Activated CD4-positive, alpha-beta memory T cell treated with anti-CD3 and anti-CD28 coated beads for 36 hours (primary cell): ENCODE results near the gene GJA10. TPM values are rescaled to one million over a fixed set of nuclear protein-coding genes. Genes with fewer than 3 reads are reported as not detected.
"Not testable (repeated sequence)": the region's sequence is repeated elsewhere in the genome, so short reads cannot be mapped to it uniquely, and the experiment has no call there.

Experiments used
- CTCF ChIA-PET: fragments of 350-600 bp; sonication (Branson Sonifier 250); formaldehyde crosslinking; loops from one replicate; lab custom pipeline; 2021; ENCODE audit warnings: antibody characterized with exemption, inconsistent platforms; lab: Charles Lee
- POLR2A ChIA-PET: fragments of 350-600 bp; sonication (Branson Sonifier 250); formaldehyde crosslinking; loops from one replicate; lab custom pipeline; 2021; ENCODE audit warnings: antibody characterized with exemption; lab: Charles Lee
- DNase-seq: peaks from one replicate; pipeline ENCODE4 v3.0.0-alpha.2; 2020
- H3K27ac Mint-ChIP-seq: one replicate; pipeline ENCODE4 v1.8.0; 2021; ENCODE audit warnings: mixed read lengths
- H3K27me3 Mint-ChIP-seq: one replicate; pipeline ENCODE4 v1.8.0; 2021; ENCODE audit warnings: mixed read lengths
- H3K36me3 Mint-ChIP-seq: one replicate; pipeline ENCODE4 v1.8.0; 2021; ENCODE audit warnings: mixed read lengths
- H3K4me1 Mint-ChIP-seq: one replicate; pipeline ENCODE4 v1.8.0; 2021; ENCODE audit warnings: low read depth, mixed read lengths
- H3K4me3 Mint-ChIP-seq: one replicate; pipeline ENCODE4 v1.8.0; 2021; ENCODE audit warnings: mild to moderate bottlenecking, mixed read lengths
- H3K9me3 Mint-ChIP-seq: one replicate; pipeline ENCODE4 v1.8.0; 2021; ENCODE audit warnings: mixed read lengths
- intact Hi-C: fragments of 100-400 bp; cut with micrococcal nuclease; formaldehyde crosslinking; loops from one replicate; pipeline ENCODE4 v1.15.1; 2023
- total RNA-seq, 2 experiments: library from RNA; stranded (reverse); gene quantifications; one replicate each; pipeline ENCODE4 v1.2.3, GENCODE V29; 2021

The GJA10 gene
- total RNA-seq, 2 experiments from 2014 or later: not detected

DNA sequence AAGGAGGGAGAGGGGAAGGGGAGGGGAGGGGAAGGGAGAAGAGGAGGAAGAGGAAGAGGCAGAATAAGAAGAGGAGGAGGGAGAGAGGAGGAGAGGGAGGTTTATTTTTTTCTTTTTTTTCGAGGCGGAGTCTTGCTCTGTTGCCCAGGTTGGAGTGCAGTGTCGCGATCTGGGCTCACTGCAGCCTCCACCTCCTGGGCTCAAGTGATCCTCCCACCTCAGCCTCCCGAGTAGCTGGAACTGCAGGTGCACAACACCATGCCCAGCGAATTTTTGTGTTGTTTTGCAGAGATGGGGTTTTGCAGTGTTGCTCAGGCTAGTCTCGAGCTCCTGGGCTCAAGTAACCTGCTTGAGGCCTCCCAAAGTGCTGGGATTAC lies 6.1 kb upstream of the GJA10 start:
- DNase-seq: no peak
- H3K4me3 Mint-ChIP-seq: no peak overlapping the region
- H3K27ac Mint-ChIP-seq: no peak overlapping the region
- no peaks in the 10 kb centered on the region for H3K36me3 Mint-ChIP-seq
- peaks cover 9% of the 10 kb centered on the region for H3K4me1 Mint-ChIP-seq
- intact Hi-C loops: loop anchor here (1.0 kb wide), 1 partner anchor 53 kb away; no protein-coding TSS in a partner anchor
- ChIA-PET POLR2A (interaction anchor here (0.6 kb wide), 1 partner anchor 742 kb away, joined by 3 read pairs; the partner anchor contains the start of gene PM20D2), CTCF (no interaction called here)
- no peaks in the 10 kb centered on the region for H3K9me3 Mint-ChIP-seq
- H3K27me3 Mint-ChIP-seq: peaks cover 10% of the 10 kb centered on the region

DNA sequence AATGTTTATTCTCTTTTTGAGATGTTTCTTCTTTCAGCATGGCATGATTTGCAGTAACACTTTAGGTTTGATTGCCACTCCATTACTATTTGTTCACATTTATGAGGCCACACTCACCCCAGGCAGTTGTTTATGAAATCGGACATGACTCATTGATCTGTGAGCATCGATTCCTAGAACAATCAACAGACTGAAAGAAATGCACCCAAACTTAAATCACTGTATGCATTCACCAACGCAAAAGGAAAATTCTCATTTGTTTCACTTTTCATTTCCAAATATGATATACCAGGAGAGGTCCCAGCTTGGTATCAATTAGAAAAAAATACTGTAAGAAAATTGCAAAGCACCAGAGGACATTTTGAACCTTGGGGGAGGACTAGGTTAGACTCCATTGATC lies 5.4 kb upstream of the GJA10 start:
- Mint-ChIP-seq H3K4me3 (no peak overlapping the region), H3K27ac (no peak overlapping the region), H3K9me3 (no peaks in the 10 kb centered on the region), H3K36me3 (no peaks in the 10 kb centered on the region), H3K4me1 (peaks cover 9% of the 10 kb centered on the region), H3K27me3 (peaks cover 15% of the 10 kb centered on the region)
- no peak for DNase-seq
- ChIA-PET POLR2A (no interaction called here), CTCF (no interaction called here)
- intact Hi-C loops: loop anchor here (1.0 kb wide), 1 partner anchor 54 kb away; no protein-coding TSS in a partner anchor

DNA sequence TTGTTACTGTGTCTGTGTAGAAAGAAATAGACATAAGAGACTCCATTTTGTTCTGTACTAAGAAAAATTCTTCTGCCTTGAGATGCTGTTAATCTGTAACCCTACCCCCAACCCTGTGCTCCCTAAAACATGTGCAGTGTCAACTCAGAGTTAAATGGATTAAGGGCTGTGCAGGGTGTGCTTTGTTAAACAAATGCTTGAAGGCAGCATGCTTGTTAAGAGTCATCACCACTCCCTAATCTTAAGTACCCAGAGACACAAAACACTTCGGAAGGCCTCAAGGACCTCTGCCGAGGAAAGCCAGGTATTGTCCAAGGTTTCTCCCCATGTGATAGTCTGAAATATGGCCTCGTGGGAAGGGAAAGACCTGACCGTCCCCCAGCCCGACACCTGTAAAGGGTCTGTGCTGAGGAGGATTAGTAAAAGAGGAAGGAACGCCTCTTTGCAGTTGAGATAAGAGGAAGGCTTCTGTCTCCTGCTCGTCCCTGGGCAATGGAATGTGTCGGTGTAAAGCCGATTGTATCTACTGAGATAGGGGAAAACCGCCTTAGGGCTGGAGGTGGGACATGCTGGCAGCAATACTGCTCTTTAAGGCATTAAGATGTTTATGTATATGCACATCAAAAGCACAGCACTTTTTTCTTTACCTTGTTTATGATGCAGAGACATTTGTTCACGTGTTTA lies 3.3 kb upstream of the GJA10 start:
- POLR2A ChIA-PET, H3K27ac Mint-ChIP-seq, DNase-seq, H3K4me1 Mint-ChIP-seq, H3K9me3 Mint-ChIP-seq, intact Hi-C loops, CTCF ChIA-PET, H3K36me3 Mint-ChIP-seq, H3K4me3 Mint-ChIP-seq: not testable (repeated sequence)
- H3K27me3 Mint-ChIP-seq: peaks cover 26% of the 10 kb centered on the region

DNA sequence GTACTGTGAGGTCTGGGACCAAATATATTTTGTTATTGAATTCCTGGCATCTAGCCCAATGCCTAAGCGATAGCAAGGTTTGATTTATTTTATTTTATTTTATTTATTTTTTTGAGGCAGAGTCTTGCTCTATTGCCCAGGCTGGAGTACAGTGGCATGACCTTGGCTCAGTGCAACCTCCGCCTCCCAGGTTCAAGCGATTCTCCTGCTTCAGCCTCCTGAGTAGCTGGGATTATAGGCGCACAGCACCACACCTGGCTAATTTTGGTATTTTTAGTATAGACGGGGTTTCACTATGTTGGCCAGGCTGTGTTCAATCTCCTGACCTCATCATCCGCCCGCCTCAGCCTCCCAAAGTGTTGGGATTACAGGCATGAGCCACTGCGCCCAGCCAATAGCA lies 1.7 kb upstream of the GJA10 start:
- intact Hi-C loops, H3K27ac Mint-ChIP-seq, H3K4me1 Mint-ChIP-seq, DNase-seq, CTCF ChIA-PET, H3K4me3 Mint-ChIP-seq, H3K36me3 Mint-ChIP-seq, H3K9me3 Mint-ChIP-seq, POLR2A ChIA-PET: not testable (repeated sequence)
- H3K27me3 Mint-ChIP-seq: peaks cover 30% of the 10 kb centered on the region

DNA sequence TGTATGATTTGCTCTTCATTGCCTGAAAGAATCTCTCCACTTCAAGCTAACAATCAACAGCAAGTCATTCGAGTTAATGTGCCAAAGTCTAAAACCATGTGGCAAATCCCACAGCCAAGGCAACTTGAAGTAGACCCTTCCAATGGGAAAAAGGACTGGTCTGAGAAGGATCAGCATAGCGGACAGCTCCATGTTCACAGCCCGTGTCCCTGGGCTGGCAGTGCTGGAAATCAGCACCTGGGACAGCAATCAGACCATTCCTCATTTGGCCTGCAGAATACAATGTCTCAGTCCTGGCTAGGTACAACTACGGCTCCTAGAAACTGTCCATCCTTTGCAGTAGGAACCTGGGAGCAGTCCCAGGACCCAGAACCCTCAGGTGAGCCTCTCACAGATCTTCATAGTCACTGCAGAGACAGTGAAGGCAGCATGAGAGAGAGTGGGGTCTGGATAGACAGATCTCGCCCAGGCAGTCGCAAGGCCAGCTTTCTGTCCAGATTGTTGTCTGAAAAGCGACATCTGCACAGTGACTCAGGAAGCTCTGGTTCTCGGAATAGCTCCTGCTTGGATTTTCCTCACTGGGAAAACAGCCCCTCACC lies 1.1 kb downstream of the GJA10 start:
- ChIA-PET CTCF (no interaction called here), POLR2A (no interaction called here)
- Mint-ChIP-seq H3K36me3 (no peaks in the 10 kb centered on the region), H3K4me3 (no peak overlapping the region), H3K9me3 (no peaks in the 10 kb centered on the region), H3K27ac (no peak overlapping the region), H3K4me1 (no peaks in the 10 kb centered on the region), H3K27me3 (peaks cover 30% of the 10 kb centered on the region)
- intact Hi-C loops: no loop called here
- no peak for DNase-seq

DNA sequence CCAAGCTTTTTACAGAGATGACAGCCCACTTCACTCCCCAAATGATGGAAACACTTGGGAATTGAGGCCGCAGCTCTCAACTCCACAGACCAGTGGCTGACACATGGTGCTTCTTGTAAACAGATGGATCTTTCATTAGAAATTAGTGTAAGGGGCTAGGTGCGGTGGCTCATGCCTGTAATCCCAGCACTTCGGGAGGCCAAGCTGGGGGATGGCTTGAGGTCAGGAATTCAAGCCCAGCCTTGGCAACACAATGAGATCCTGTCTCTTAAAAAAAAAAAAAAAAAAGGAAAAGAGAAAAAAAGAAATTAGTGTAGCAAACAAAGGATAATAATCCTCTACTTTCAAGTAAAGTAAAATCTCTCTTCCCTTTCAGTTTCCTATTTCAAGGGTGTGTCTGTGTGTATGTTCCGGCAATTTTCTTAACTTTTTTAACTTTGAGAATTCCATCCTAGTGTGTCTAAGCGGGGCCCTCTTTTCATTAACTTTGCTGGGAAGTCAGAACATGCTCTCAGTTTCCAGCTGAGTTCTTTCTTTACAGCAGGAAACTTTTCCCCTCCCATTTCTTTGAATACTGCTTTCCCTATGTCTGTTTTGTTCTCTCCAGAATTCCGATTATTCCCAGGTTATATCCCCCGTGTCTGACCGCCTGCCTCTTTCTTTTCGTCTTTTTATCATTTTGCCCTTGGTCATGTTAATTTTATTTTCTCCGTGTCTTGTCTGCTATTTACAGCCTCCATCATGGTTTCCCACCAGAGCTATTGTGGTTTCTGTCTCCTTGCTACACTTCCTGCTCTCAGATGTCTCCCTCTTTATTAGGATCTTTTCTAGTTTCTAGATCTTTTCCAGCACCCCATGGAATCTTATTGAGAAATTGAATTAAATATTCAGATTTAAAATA lies 16.0 kb downstream of the GJA10 start:
- H3K27ac Mint-ChIP-seq, H3K36me3 Mint-ChIP-seq, H3K4me1 Mint-ChIP-seq, H3K4me3 Mint-ChIP-seq, H3K9me3 Mint-ChIP-seq, POLR2A ChIA-PET, DNase-seq, H3K27me3 Mint-ChIP-seq, intact Hi-C loops: not testable (repeated sequence)
- CTCF ChIA-PET: interaction anchor here (1.8 kb wide), 1 partner anchor 30 kb away, joined by 4 read pairs; no protein-coding TSS in a partner anchor

DNA sequence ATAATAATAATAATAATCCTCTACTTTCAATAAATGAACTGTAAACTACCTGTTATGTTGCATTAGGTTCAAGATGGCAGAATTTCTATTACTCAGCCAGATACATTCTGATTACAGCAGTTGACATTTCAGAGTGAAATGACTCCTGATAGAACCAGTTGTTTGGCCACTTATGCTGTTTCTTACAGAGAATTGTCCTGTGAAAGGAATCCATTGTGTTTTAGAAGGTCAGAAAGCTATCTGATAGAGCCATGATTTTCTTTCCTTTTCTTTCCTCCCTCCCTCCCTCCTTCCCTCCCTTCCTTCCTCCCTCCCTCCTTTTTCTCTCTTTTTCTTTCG lies 16.6 kb downstream of the GJA10 start:
- ChIA-PET POLR2A (no interaction called here), CTCF (interaction anchor here (0.6 kb wide), 1 partner anchor 568 kb away, joined by 3 read pairs; no protein-coding TSS in a partner anchor)
- Mint-ChIP-seq H3K36me3 (no peaks in the 10 kb centered on the region), H3K4me1 (peaks cover 2% of the 10 kb centered on the region), H3K4me3 (no peak overlapping the region), H3K27me3 (no peaks in the 10 kb centered on the region), H3K27ac (no peak overlapping the region), H3K9me3 (peaks cover 5% of the 10 kb centered on the region)
- intact Hi-C loops: no loop called here
- no peak for DNase-seq

DNA sequence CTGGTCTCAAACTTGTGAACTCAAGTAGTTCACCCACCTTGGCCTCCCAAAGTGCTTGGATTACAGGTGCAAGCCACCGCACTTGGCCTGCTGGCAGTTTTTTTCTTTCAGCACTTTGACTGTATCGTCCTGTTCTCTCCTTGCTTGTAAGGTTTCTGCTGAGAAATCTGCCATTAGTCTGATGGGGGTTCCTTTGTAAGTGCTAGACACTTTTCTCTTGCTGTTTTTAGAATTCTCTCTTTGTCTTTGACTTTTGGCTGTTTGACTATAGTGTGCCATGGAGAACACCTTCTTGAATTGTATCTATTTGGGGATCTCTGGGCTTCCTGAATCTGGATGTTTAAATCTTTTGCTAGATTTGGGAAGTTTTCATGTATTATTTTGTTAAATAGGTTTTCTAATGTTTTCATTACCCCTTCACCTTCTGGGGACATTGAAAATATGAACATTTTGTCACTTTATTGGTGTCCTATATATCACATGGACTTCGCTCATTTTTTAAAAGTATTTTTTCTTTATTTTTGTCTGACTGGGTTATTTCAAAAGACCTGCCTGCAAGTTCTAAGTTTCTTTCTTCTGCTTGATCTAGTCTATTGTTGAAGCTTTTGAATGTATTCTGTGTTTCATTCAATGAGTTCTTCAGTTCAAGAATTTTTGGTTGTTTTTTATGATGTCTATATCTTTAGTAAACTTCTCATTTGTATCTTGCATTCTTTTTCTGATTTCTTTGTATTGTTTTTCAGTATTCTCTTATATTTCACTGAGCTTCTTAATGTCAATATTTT lies 22.1 kb downstream of the GJA10 start:
- H3K27ac Mint-ChIP-seq: no peak overlapping the region
- H3K4me1 Mint-ChIP-seq: no peaks in the 10 kb centered on the region
- H3K36me3 Mint-ChIP-seq: peaks cover 8% of the 10 kb centered on the region
- peaks cover 3% of the 10 kb centered on the region for H3K27me3 Mint-ChIP-seq
- no peak overlapping the region for H3K4me3 Mint-ChIP-seq
- CTCF ChIA-PET: no interaction called here
- POLR2A ChIA-PET: no interaction called here
- DNase-seq: no peak
- peaks cover 20% of the 10 kb centered on the region for H3K9me3 Mint-ChIP-seq
- intact Hi-C loops: no loop called here

DNA sequence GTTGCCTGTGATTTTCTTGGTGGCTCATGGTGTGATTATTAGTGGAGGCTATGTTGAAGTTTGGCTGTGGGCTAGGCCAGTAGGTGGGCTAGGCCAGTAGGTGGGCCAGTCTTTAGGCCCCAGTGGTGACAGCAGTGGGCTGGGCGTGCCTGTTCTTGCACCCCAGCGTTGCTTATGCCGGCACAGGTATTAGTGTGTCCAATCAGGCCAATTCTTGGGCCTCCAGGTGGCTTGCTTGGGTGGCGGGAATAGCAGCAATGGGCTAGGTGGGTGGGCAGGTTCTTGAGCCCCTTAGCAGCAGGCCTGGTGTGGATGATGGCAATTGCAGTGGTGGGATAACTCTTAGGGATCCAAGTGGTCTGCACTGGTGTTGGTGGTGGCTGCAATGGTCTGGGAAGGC lies 22.9 kb downstream of the GJA10 start:
- Mint-ChIP-seq H3K36me3 (peaks cover 8% of the 10 kb centered on the region), H3K4me3 (no peak overlapping the region), H3K4me1 (no peaks in the 10 kb centered on the region), H3K27me3 (peaks cover 3% of the 10 kb centered on the region), H3K9me3 (peaks cover 20% of the 10 kb centered on the region), H3K27ac (no peak overlapping the region)
- ChIA-PET POLR2A (no interaction called here), CTCF (no interaction called here)
- no peak for DNase-seq
- intact Hi-C loops: no loop called here

DNA sequence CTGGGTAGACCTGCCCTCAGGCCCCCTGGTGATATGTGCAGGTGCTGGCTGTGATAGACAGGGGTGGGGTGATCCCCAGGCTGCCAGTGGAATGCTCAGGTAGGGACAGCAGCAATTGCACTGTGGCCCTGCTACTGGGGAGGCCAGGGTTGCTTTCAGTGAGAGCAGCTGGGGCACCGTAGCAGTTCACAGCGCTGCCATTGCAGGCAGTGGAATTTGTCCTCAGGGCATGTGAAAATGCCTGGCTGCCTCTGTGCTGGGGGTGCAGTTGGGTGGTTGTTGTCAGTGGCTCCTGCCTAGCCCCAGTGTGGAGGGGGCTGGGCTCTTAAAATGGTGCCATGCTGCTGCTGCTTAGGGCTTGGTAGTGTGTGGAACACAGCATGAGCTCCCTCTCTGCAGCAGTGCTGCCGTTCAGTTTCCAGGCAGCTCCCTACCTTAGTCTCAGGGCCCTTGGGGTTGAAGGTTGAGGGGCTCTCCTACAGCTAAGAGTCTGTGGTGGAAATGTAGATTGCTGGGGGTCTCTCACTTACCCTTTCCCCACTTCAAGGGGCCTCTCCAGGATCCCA lies 23.6 kb downstream of the GJA10 start:
- DNase-seq: no peak
- peaks cover 8% of the 10 kb centered on the region for H3K36me3 Mint-ChIP-seq
- POLR2A ChIA-PET: no interaction called here
- no peak overlapping the region for H3K27ac Mint-ChIP-seq
- peaks cover 20% of the 10 kb centered on the region for H3K9me3 Mint-ChIP-seq
- no peaks in the 10 kb centered on the region for H3K4me1 Mint-ChIP-seq
- intact Hi-C loops: no loop called here
- CTCF ChIA-PET: no interaction called here
- H3K27me3 Mint-ChIP-seq: peaks cover 3% of the 10 kb centered on the region
- H3K4me3 Mint-ChIP-seq: no peak overlapping the region

DNA sequence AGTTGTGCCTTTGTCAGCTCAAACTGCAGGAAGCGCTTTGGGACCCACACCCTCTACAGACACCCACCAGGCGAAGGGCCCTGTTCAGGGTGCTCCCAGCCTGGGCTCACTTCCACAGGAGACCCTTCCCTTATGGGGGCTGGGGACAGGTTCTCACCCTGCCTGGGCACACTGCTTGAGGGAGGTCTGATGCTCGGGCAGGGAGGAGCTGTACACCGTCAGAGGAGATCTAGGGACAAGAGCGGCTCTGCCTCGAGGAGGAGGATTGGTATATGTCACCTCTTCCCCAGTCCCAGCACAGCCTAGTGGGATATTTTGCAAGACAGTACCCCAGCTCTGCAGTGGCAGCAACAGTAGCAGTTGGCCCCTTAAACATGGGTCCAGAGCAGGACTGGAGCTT lies 26.9 kb downstream of the GJA10 start:
- no peak for DNase-seq
- H3K4me1 Mint-ChIP-seq: no peaks in the 10 kb centered on the region
- peaks cover 6% of the 10 kb centered on the region for H3K36me3 Mint-ChIP-seq
- CTCF ChIA-PET: no interaction called here
- H3K27ac Mint-ChIP-seq: no peak overlapping the region
- H3K4me3 Mint-ChIP-seq: no peak overlapping the region
- intact Hi-C loops: no loop called here
- POLR2A ChIA-PET: no interaction called here
- H3K27me3 Mint-ChIP-seq: peaks cover 3% of the 10 kb centered on the region
- peaks cover 12% of the 10 kb centered on the region for H3K9me3 Mint-ChIP-seq
